ENCODE measurements around the gene OSBPL5.

OSBPL5 gene

GRCh38 chr11:3052567-3052966 lies 112.5 kb downstream of the OSBPL5 start:
- no peak for DNase-seq (ENCODE audit: low read depth in 2 of 2)

GRCh38 chr11:3052109-3052479 lies 113.0 kb downstream of the OSBPL5 start:
- DNase-seq (ENCODE audit: low read depth in 2 of 2): no peak

GRCh38 chr11:3051196-3052108 lies 113.7 kb downstream of the OSBPL5 start:
- DNase-seq (ENCODE audit: low read depth in 2 of 2): no peak

GRCh38 chr11:3050386-3051195 lies 114.5 kb downstream of the OSBPL5 start:
- DNase-seq (ENCODE audit: low read depth in 2 of 2): no peak

GRCh38 chr11:3049430-3050243 lies 115.5 kb downstream of the OSBPL5 start:
- DNase-seq (ENCODE audit: low read depth in 2 of 2): peak; percentile 26 to 49

GRCh38 chr11:3047637-3048036 lies 117.5 kb downstream of the OSBPL5 start:
- DNase-seq (ENCODE audit: low read depth in 2 of 2): no peak

- DNase-seq (ENCODE audit: low read depth in 2 of 2): no peak
Observed at GRCh38 chr11:3046641-3047040, 118.5 kb downstream of the OSBPL5 start.

- no peak for DNase-seq (ENCODE audit: low read depth in 2 of 2)
Observed at GRCh38 chr11:3046190-3046589, 118.9 kb downstream of the OSBPL5 start.

- DNase-seq (ENCODE audit: low read depth in 2 of 2): no peak
Observed at GRCh38 chr11:3044915-3045314, 120.2 kb downstream of the OSBPL5 start.

GRCh38 chr11:3044004-3044403 lies 121.1 kb downstream of the OSBPL5 start:
- no peak for DNase-seq (ENCODE audit: low read depth in 2 of 2)

- no peak for DNase-seq (ENCODE audit: low read depth in 2 of 2)
Observed at GRCh38 chr11:3043315-3043871, 121.7 kb downstream of the OSBPL5 start.

GRCh38 chr11:3042496-3043314 lies 122.4 kb downstream of the OSBPL5 start:
- no peak for DNase-seq (ENCODE audit: low read depth in 2 of 2)

GRCh38 chr11:3041699-3042441 lies 123.2 kb downstream of the OSBPL5 start:
- DNase-seq (ENCODE audit: low read depth in 2 of 2): no peak

GRCh38 chr11:3040881-3041280 lies 124.2 kb downstream of the OSBPL5 start:
- DNase-seq (ENCODE audit: low read depth in 2 of 2): no peak

GRCh38 chr11:3037945-3038271 lies 127.2 kb downstream of the OSBPL5 start:
- DNase-seq (ENCODE audit: low read depth in 2 of 2): no peak

All from stimulated activated CD8-positive, alpha-beta memory T cell treated with anti-CD3 and anti-CD28 coated beads, Interleukin-7, amount 100 ng/mL, for 1 hour (primary cell).